IMR-90 (cell line): Measurements from ENCODE around the gene UGT1A7. TPM values are rescaled to one million over a fixed set of nuclear protein-coding genes. Genes with fewer than 3 reads are reported as not detected.

Experiments used
- ATAC-seq: fragments of 200-7000 bp; cut with Tn5 transposase; 2 replicates; pipeline ENCODE4 v1.9.1; 2020; ENCODE audit warnings: low read depth, mild to moderate bottlenecking, moderate library complexity
- BruUV-seq: library from RNA; stranded (reverse); fragments of 400-500 nt; replicated peaks from 2 replicates; lab custom pipeline; 2021; lab: Mats Ljungman, UMichigan
- CTCF ChIA-PET: fragments of 300-600 bp; formaldehyde crosslinking; extraction: SDS; loops from one replicate; lab custom pipeline; 2021; ENCODE audit warnings: antibody characterized with exemption; lab: Yijun Ruan, JAX
- POLR2A ChIA-PET: fragments of 300-600 bp; sonication (Branson Sonifier 250); formaldehyde crosslinking; loops from one replicate; lab custom pipeline; 2022; ENCODE audit warnings: antibody characterized with exemption; ENCODE audit not compliant: unreplicated experiment; lab: Charles Lee
- DNase-seq: peaks from one replicate; pipeline ENCODE4 v3.0.0; 2013
- H2AFZ ChIP-seq: replicated peaks from 2 replicates; pipeline ENCODE3; 2013; ENCODE audit warnings: low read length, mild to moderate bottlenecking; ENCODE audit not compliant: poor library complexity
- H2AK5ac ChIP-seq: 2 replicates; pipeline ENCODE4 v1.6.1; 2013; ENCODE audit warnings: low read depth, low read length, inconsistent platforms
- H2AK9ac ChIP-seq: replicated peaks from 2 replicates; pipeline ENCODE3; 2013; ENCODE audit warnings: mild to moderate bottlenecking, low read depth, low read length, moderate library complexity; ENCODE audit not compliant: poor library complexity
- H2BK120ac ChIP-seq: 2 replicates; pipeline ENCODE4 v1.6.1; 2013; ENCODE audit warnings: low read depth, low read length, inconsistent platforms
- H2BK15ac ChIP-seq: 3 replicates; pipeline ENCODE4 v1.6.1; 2013; ENCODE audit warnings: low read depth, low read length, inconsistent platforms
- H2BK20ac ChIP-seq: 2 replicates; pipeline ENCODE4 v1.6.1; 2013; ENCODE audit warnings: low read depth, mild to moderate bottlenecking, inconsistent platforms, low read length, moderate library complexity
- H2BK5ac ChIP-seq: 2 replicates; pipeline ENCODE4 v1.6.1; 2013; ENCODE audit warnings: mild to moderate bottlenecking, low read depth, low read length, inconsistent platforms; ENCODE audit not compliant: poor library complexity, severe bottlenecking
- H3K14ac ChIP-seq: replicated peaks from 2 replicates; pipeline ENCODE4 v1.6.1; 2013; ENCODE audit warnings: low read depth, low read length, inconsistent platforms
- H3K18ac ChIP-seq: 2 replicates; pipeline ENCODE4 v1.6.1; 2013; ENCODE audit warnings: low read depth, low read length, control low read depth
- H3K23ac ChIP-seq: 2 replicates; pipeline ENCODE4 v1.6.1; 2013; ENCODE audit warnings: low read depth, low read length, inconsistent platforms
- H3K27ac ChIP-seq: 2 replicates; pipeline ENCODE4 v1.5.1; 2013; ENCODE audit warnings: mild to moderate bottlenecking, control low read depth, low read length; ENCODE audit not compliant: insufficient read depth
- H3K27me3 ChIP-seq: 2 replicates; pipeline ENCODE4 v1.6.1; 2013; ENCODE audit warnings: low read length; ENCODE audit not compliant: control insufficient read depth, insufficient read depth
- H3K36me3 ChIP-seq: 2 replicates; pipeline ENCODE4 v1.6.1; 2013; ENCODE audit warnings: low read length, mixed read lengths; ENCODE audit not compliant: control insufficient read depth, insufficient read depth
- H3K4ac ChIP-seq: 2 replicates; pipeline ENCODE4 v1.6.1; 2013; ENCODE audit warnings: low read depth, low read length, inconsistent platforms
- H3K4me1 ChIP-seq: 2 replicates; pipeline ENCODE4 v1.6.1; 2013; ENCODE audit warnings: low read length, mixed read lengths; ENCODE audit not compliant: control insufficient read depth, insufficient read depth
- H3K4me2 ChIP-seq: 2 replicates; pipeline ENCODE4 v1.6.1; 2013; ENCODE audit warnings: low read depth, mild to moderate bottlenecking, control low read depth, low read length, moderate library complexity
- H3K4me3 ChIP-seq: 2 replicates; pipeline ENCODE4 v1.5.1; 2013; ENCODE audit warnings: low read depth, mild to moderate bottlenecking, control low read depth, low read length, moderate library complexity; ENCODE audit not compliant: insufficient read depth
- H3K56ac ChIP-seq: 2 replicates; pipeline ENCODE4 v1.6.1; 2013; ENCODE audit warnings: low read length, inconsistent platforms; ENCODE audit not compliant: insufficient read depth; ENCODE audit errors: extremely low read depth
- H3K79me1 ChIP-seq, 2 experiments: 2 replicates each; pipeline ENCODE4 v1.6.1; 2013; ENCODE audit warnings: low read length in 2 of 2, inconsistent platforms in 1 of 2, low read depth in 1 of 2
- H3K9ac ChIP-seq: 2 replicates; pipeline ENCODE4 v1.6.1; 2013; ENCODE audit warnings: low read depth, low read length, control low read depth
- H3K9me1 ChIP-seq: 2 replicates; pipeline ENCODE4 v1.6.1; 2013; ENCODE audit warnings: low read length, inconsistent platforms; ENCODE audit not compliant: insufficient read depth
- H3K9me3 ChIP-seq: 2 replicates; pipeline ENCODE4 v1.6.1; 2013; ENCODE audit warnings: low read length; ENCODE audit not compliant: control insufficient read depth, insufficient read depth
- H4K20me1 ChIP-seq: 2 replicates; pipeline ENCODE4 v1.6.1; 2013; ENCODE audit warnings: low read length, inconsistent platforms; ENCODE audit not compliant: insufficient read depth
- H4K5ac ChIP-seq: 2 replicates; pipeline ENCODE4 v1.6.1; 2013; ENCODE audit warnings: mild to moderate bottlenecking, low read depth, low read length, control low read depth
- H4K8ac ChIP-seq, 2 experiments: 2 replicates each; pipeline ENCODE4 v1.6.1; 2013; ENCODE audit warnings: low read depth in 2 of 2, low read length in 2 of 2, control low read depth in 1 of 2, inconsistent platforms in 1 of 2
- H4K91ac ChIP-seq: 2 replicates; pipeline ENCODE4 v1.6.1; 2013; ENCODE audit warnings: low read depth, low read length, inconsistent platforms; ENCODE audit not compliant: insufficient read depth
- BHLHE40 ChIP-seq: fragments of 150-350 bp; IDR thresholded peaks from 2 replicates; pipeline ENCODE4 v1.6.1; 2016; ENCODE audit warnings: mild to moderate bottlenecking, low read depth, low read length
- FOS ChIP-seq: fragments of 150-350 bp; IDR thresholded peaks from 2 replicates; pipeline ENCODE4 v1.6.1; 2016; ENCODE audit warnings: low read depth, low read length
- MAZ ChIP-seq: IDR thresholded peaks from 2 replicates; pipeline ENCODE4 v1.6.1; 2012; ENCODE audit warnings: low read depth, mild to moderate bottlenecking, low read length, improper control_type of control experiment, moderate library complexity, borderline replicate concordance
- MXI1 ChIP-seq: IDR thresholded peaks from 2 replicates; pipeline ENCODE4 v1.6.1; 2012; ENCODE audit warnings: low read depth, mild to moderate bottlenecking, low read length, moderate library complexity, borderline replicate concordance
- RAD21 ChIP-seq: IDR thresholded peaks from 2 replicates; pipeline ENCODE4 v1.6.1; 2012; ENCODE audit warnings: low read length, improper control_type of control experiment
- RFX5 ChIP-seq: IDR thresholded peaks from 2 replicates; pipeline ENCODE4 v1.8.0; 2012; ENCODE audit warnings: low read depth, mild to moderate bottlenecking, low read length, moderate library complexity
- SMC3 ChIP-seq: fragments of 150-350 bp; IDR thresholded peaks from 2 replicates; pipeline ENCODE4 v1.6.1; 2016; ENCODE audit warnings: low read depth, mild to moderate bottlenecking, antibody characterized with exemption, low read length, moderate library complexity
- USF2 ChIP-seq: fragments of 150-350 bp; IDR thresholded peaks from 2 replicates; pipeline ENCODE4 v1.6.1; 2017; ENCODE audit warnings: mild to moderate bottlenecking, antibody characterized with exemption, low read length, low read depth
- WGBS, 2 experiments: methylation state at CpG; one replicate each; pipeline versions ENCODE4 v1.1.5 to v1.1.7; 2013; ENCODE audit warnings: missing lambda C conversion rate in 2 of 2; ENCODE audit not compliant: insufficient read length in 1 of 2; ENCODE audit errors: extremely low coverage in 2 of 2; 5-methylcytosine and 5-hydroxymethylcytosine counted together
- dilution Hi-C: fragments of 300-500 bp; cut with HindIII; formaldehyde crosslinking; loops from one replicate; pipeline ENCODE4 v1.14.3; 2018; ENCODE audit warnings: low sequenced_read_pairs; ENCODE audit not compliant: unreplicated experiment
- in situ Hi-C: fragments of 300-500 bp; cut with MboI; formaldehyde crosslinking; loops from 3 replicates; pipeline ENCODE4 v1.14.3; 2019; ENCODE audit warnings: low sequenced_read_pairs, inconsistent platforms, mixed read lengths
- intact Hi-C: fragments of 100-400 bp; cut with micrococcal nuclease; formaldehyde crosslinking; loops from 2 replicates; pipeline ENCODE4 v1.10.0; 2022
- polyA plus RNA-seq, 3 experiments: library from polyadenylated mRNA; depleted of rRNA; stranded (reverse); fragments of >200 nt; gene quantifications; 2 replicates each; pipeline ENCODE4 v1.2.3, GENCODE V29; 2012; ENCODE audit warnings: low replicate concordance in 1 of 3
- total RNA-seq: library from RNA; depleted of rRNA; stranded (reverse); fragments of >200 nt; gene quantifications from 2 replicates; pipeline ENCODE4 v1.2.3, GENCODE V29; 2012

Gene UGT1A7
- total and polyA plus RNA-seq, 2 of the 4 experiments (the other 2 are of a cell fraction): not detected

- no peak overlapping the region for H3K9ac ChIP-seq
- dilution Hi-C loops: no loop called here
- 83% methylated on average over 2 of the region's 6 CpGs; no CpG with 5 or more reads in 1 of the 2 experiments for WGBS, 2 experiments
- H3K56ac ChIP-seq: no peak overlapping the region
- H4K8ac ChIP-seq: no peak overlapping the region
- H4K20me1 ChIP-seq: no peaks in the 10 kb centered on the region
- no peak overlapping the region for H3K4me3 ChIP-seq
- no peak overlapping the region for H2BK5ac ChIP-seq
- H3K9me3 ChIP-seq: no peaks in the 10 kb centered on the region
- no peak overlapping the region for H2AFZ ChIP-seq
- no peaks in the 10 kb centered on the region for H3K36me3 ChIP-seq
- no peak overlapping the region for H3K18ac ChIP-seq
- no peak overlapping the region for H2AK9ac ChIP-seq
- TF ChIP-seq FOS: no peak
- no peak for TF ChIP-seq SMC3
- TF ChIP-seq MAZ: no peak
- TF ChIP-seq RFX5: no peak
- no peak for TF ChIP-seq RAD21
- no peak for TF ChIP-seq USF2
- TF ChIP-seq BHLHE40: no peak
- no peak for TF ChIP-seq MXI1
- BruUV-seq: no TSS peak
- no peak overlapping the region for H3K4ac ChIP-seq
- DNase-seq (no peak), ATAC-seq (no peak)
- no peak overlapping the region for H3K23ac ChIP-seq
- H3K4me2 ChIP-seq: no peak overlapping the region
- intact Hi-C loops: no loop called here
- H2BK120ac ChIP-seq: no peak overlapping the region
- H3K4me1 ChIP-seq: no peaks in the 10 kb centered on the region
- in situ Hi-C loops: no loop called here
- H2BK20ac ChIP-seq: no peak overlapping the region
- no peaks in the 10 kb centered on the region for H3K79me1 ChIP-seq
- no peaks in the 10 kb centered on the region for H3K9me1 ChIP-seq
- no peak overlapping the region for H3K27ac ChIP-seq
- H2BK15ac ChIP-seq: no peak overlapping the region
- H3K27me3 ChIP-seq: peaks cover 10% of the 10 kb centered on the region
- CTCF ChIA-PET: no interaction called here
- POLR2A ChIA-PET: no interaction called here
- no peak overlapping the region for H4K91ac ChIP-seq
- no peak overlapping the region for H2AK5ac ChIP-seq
- H3K14ac ChIP-seq: no peak overlapping the region
- H4K5ac ChIP-seq: no peak overlapping the region
Observed at GRCh38 chr2:233820774-233821105, 139.0 kb downstream of the UGT1A7 start.
